IMR-90 (cell line): ENCODE data around the gene CMKLR1. TPM values are rescaled to one million over a fixed set of nuclear protein-coding genes. Genes with fewer than 3 reads are reported as not detected.

Source experiments
- ATAC-seq: fragments of 200-7000 bp; cut with Tn5 transposase; 2 replicates; pipeline ENCODE4 v1.9.1; 2020; ENCODE audit warnings: low read depth, mild to moderate bottlenecking, moderate library complexity
- BruUV-seq: library from RNA; stranded (reverse); fragments of 400-500 nt; replicated peaks from 2 replicates; lab custom pipeline; 2021; lab: Mats Ljungman, UMichigan
- CTCF ChIA-PET: fragments of 300-600 bp; formaldehyde crosslinking; extraction: SDS; loops from one replicate; lab custom pipeline; 2021; ENCODE audit warnings: antibody characterized with exemption; lab: Yijun Ruan, JAX
- POLR2A ChIA-PET: fragments of 300-600 bp; sonication (Branson Sonifier 250); formaldehyde crosslinking; loops from one replicate; lab custom pipeline; 2022; ENCODE audit warnings: antibody characterized with exemption; ENCODE audit not compliant: unreplicated experiment; lab: Charles Lee
- DNase-seq: peaks from one replicate; pipeline ENCODE4 v3.0.0; 2013
- H2AFZ ChIP-seq: replicated peaks from 2 replicates; pipeline ENCODE3; 2013; ENCODE audit warnings: low read length, mild to moderate bottlenecking; ENCODE audit not compliant: poor library complexity
- H2AK5ac ChIP-seq: 2 replicates; pipeline ENCODE4 v1.6.1; 2013; ENCODE audit warnings: low read depth, low read length, inconsistent platforms
- H2AK9ac ChIP-seq: replicated peaks from 2 replicates; pipeline ENCODE3; 2013; ENCODE audit warnings: mild to moderate bottlenecking, low read depth, low read length, moderate library complexity; ENCODE audit not compliant: poor library complexity
- H2BK120ac ChIP-seq: 2 replicates; pipeline ENCODE4 v1.6.1; 2013; ENCODE audit warnings: low read depth, low read length, inconsistent platforms
- H2BK15ac ChIP-seq: 3 replicates; pipeline ENCODE4 v1.6.1; 2013; ENCODE audit warnings: low read depth, low read length, inconsistent platforms
- H2BK20ac ChIP-seq: 2 replicates; pipeline ENCODE4 v1.6.1; 2013; ENCODE audit warnings: low read depth, mild to moderate bottlenecking, inconsistent platforms, low read length, moderate library complexity
- H2BK5ac ChIP-seq: 2 replicates; pipeline ENCODE4 v1.6.1; 2013; ENCODE audit warnings: mild to moderate bottlenecking, low read depth, low read length, inconsistent platforms; ENCODE audit not compliant: poor library complexity, severe bottlenecking
- H3K14ac ChIP-seq: replicated peaks from 2 replicates; pipeline ENCODE4 v1.6.1; 2013; ENCODE audit warnings: low read depth, low read length, inconsistent platforms
- H3K18ac ChIP-seq: 2 replicates; pipeline ENCODE4 v1.6.1; 2013; ENCODE audit warnings: low read depth, low read length, control low read depth
- H3K23ac ChIP-seq: 2 replicates; pipeline ENCODE4 v1.6.1; 2013; ENCODE audit warnings: low read depth, low read length, inconsistent platforms
- H3K27ac ChIP-seq: 2 replicates; pipeline ENCODE4 v1.5.1; 2013; ENCODE audit warnings: mild to moderate bottlenecking, control low read depth, low read length; ENCODE audit not compliant: insufficient read depth
- H3K27me3 ChIP-seq: 2 replicates; pipeline ENCODE4 v1.6.1; 2013; ENCODE audit warnings: low read length; ENCODE audit not compliant: control insufficient read depth, insufficient read depth
- H3K36me3 ChIP-seq: 2 replicates; pipeline ENCODE4 v1.6.1; 2013; ENCODE audit warnings: low read length, mixed read lengths; ENCODE audit not compliant: control insufficient read depth, insufficient read depth
- H3K4ac ChIP-seq: 2 replicates; pipeline ENCODE4 v1.6.1; 2013; ENCODE audit warnings: low read depth, low read length, inconsistent platforms
- H3K4me1 ChIP-seq: 2 replicates; pipeline ENCODE4 v1.6.1; 2013; ENCODE audit warnings: low read length, mixed read lengths; ENCODE audit not compliant: control insufficient read depth, insufficient read depth
- H3K4me2 ChIP-seq: 2 replicates; pipeline ENCODE4 v1.6.1; 2013; ENCODE audit warnings: low read depth, mild to moderate bottlenecking, control low read depth, low read length, moderate library complexity
- H3K4me3 ChIP-seq: 2 replicates; pipeline ENCODE4 v1.5.1; 2013; ENCODE audit warnings: low read depth, mild to moderate bottlenecking, control low read depth, low read length, moderate library complexity; ENCODE audit not compliant: insufficient read depth
- H3K56ac ChIP-seq: 2 replicates; pipeline ENCODE4 v1.6.1; 2013; ENCODE audit warnings: low read length, inconsistent platforms; ENCODE audit not compliant: insufficient read depth; ENCODE audit errors: extremely low read depth
- H3K79me1 ChIP-seq, 2 experiments: 2 replicates each; pipeline ENCODE4 v1.6.1; 2013; ENCODE audit warnings: low read length in 2 of 2, inconsistent platforms in 1 of 2, low read depth in 1 of 2
- H3K9ac ChIP-seq: 2 replicates; pipeline ENCODE4 v1.6.1; 2013; ENCODE audit warnings: low read depth, low read length, control low read depth
- H3K9me1 ChIP-seq: 2 replicates; pipeline ENCODE4 v1.6.1; 2013; ENCODE audit warnings: low read length, inconsistent platforms; ENCODE audit not compliant: insufficient read depth
- H3K9me3 ChIP-seq: 2 replicates; pipeline ENCODE4 v1.6.1; 2013; ENCODE audit warnings: low read length; ENCODE audit not compliant: control insufficient read depth, insufficient read depth
- H4K20me1 ChIP-seq: 2 replicates; pipeline ENCODE4 v1.6.1; 2013; ENCODE audit warnings: low read length, inconsistent platforms; ENCODE audit not compliant: insufficient read depth
- H4K5ac ChIP-seq: 2 replicates; pipeline ENCODE4 v1.6.1; 2013; ENCODE audit warnings: mild to moderate bottlenecking, low read depth, low read length, control low read depth
- H4K8ac ChIP-seq, 2 experiments: 2 replicates each; pipeline ENCODE4 v1.6.1; 2013; ENCODE audit warnings: low read depth in 2 of 2, low read length in 2 of 2, control low read depth in 1 of 2, inconsistent platforms in 1 of 2
- H4K91ac ChIP-seq: 2 replicates; pipeline ENCODE4 v1.6.1; 2013; ENCODE audit warnings: low read depth, low read length, inconsistent platforms; ENCODE audit not compliant: insufficient read depth
- BHLHE40 ChIP-seq: fragments of 150-350 bp; IDR thresholded peaks from 2 replicates; pipeline ENCODE4 v1.6.1; 2016; ENCODE audit warnings: mild to moderate bottlenecking, low read depth, low read length
- CEBPB ChIP-seq: IDR thresholded peaks from 2 replicates; pipeline ENCODE4 v1.6.1; 2012; ENCODE audit warnings: low read depth, low read length, improper control_type of control experiment
- CHD1 ChIP-seq: IDR thresholded peaks from 2 replicates; pipeline ENCODE4 v1.6.1; 2012; ENCODE audit warnings: low read depth, low read length, improper control_type of control experiment
- CTCF ChIP-seq: conservative IDR thresholded peaks from 2 replicates; pipeline ENCODE4 v1.5.1; 2012; ENCODE audit warnings: mild to moderate bottlenecking, low read depth, low read length, improper control_type of control experiment
- ELK1 ChIP-seq: fragments of 150-350 bp; IDR thresholded peaks from 2 replicates; pipeline ENCODE4 v1.6.1; 2016; ENCODE audit warnings: low read depth, mild to moderate bottlenecking, low read length, moderate library complexity, borderline replicate concordance
- FOS ChIP-seq: fragments of 150-350 bp; IDR thresholded peaks from 2 replicates; pipeline ENCODE4 v1.6.1; 2016; ENCODE audit warnings: low read depth, low read length
- MAFK ChIP-seq: IDR thresholded peaks from 2 replicates; pipeline ENCODE4 v1.6.1; 2012; ENCODE audit warnings: low read depth, low read length, improper control_type of control experiment
- MAZ ChIP-seq: IDR thresholded peaks from 2 replicates; pipeline ENCODE4 v1.6.1; 2012; ENCODE audit warnings: low read depth, mild to moderate bottlenecking, low read length, improper control_type of control experiment, moderate library complexity, borderline replicate concordance
- MXI1 ChIP-seq: IDR thresholded peaks from 2 replicates; pipeline ENCODE4 v1.6.1; 2012; ENCODE audit warnings: low read depth, mild to moderate bottlenecking, low read length, moderate library complexity, borderline replicate concordance
- NFE2L2 ChIP-seq: fragments of 150-350 bp; IDR thresholded peaks from 2 replicates; pipeline ENCODE4 v1.6.1; 2016; ENCODE audit warnings: low read depth, mild to moderate bottlenecking, low read length
- POLR2A ChIP-seq: IDR thresholded peaks from 2 replicates; pipeline ENCODE4 v1.6.1; 2012; ENCODE audit warnings: mild to moderate bottlenecking, low read depth, low read length
- RAD21 ChIP-seq: IDR thresholded peaks from 2 replicates; pipeline ENCODE4 v1.6.1; 2012; ENCODE audit warnings: low read length, improper control_type of control experiment
- RCOR1 ChIP-seq: IDR thresholded peaks from 2 replicates; pipeline ENCODE4 v1.6.1; 2012; ENCODE audit warnings: mild to moderate bottlenecking, low read length, improper control_type of control experiment; ENCODE audit not compliant: insufficient replicate concordance
- RFX5 ChIP-seq: IDR thresholded peaks from 2 replicates; pipeline ENCODE4 v1.8.0; 2012; ENCODE audit warnings: low read depth, mild to moderate bottlenecking, low read length, moderate library complexity
- SMC3 ChIP-seq: fragments of 150-350 bp; IDR thresholded peaks from 2 replicates; pipeline ENCODE4 v1.6.1; 2016; ENCODE audit warnings: low read depth, mild to moderate bottlenecking, antibody characterized with exemption, low read length, moderate library complexity
- USF2 ChIP-seq: fragments of 150-350 bp; IDR thresholded peaks from 2 replicates; pipeline ENCODE4 v1.6.1; 2017; ENCODE audit warnings: mild to moderate bottlenecking, antibody characterized with exemption, low read length, low read depth
- WGBS, 2 experiments: methylation state at CpG; one replicate each; pipeline versions ENCODE4 v1.1.5 to v1.1.7; 2013; ENCODE audit warnings: missing lambda C conversion rate in 2 of 2; ENCODE audit not compliant: insufficient read length in 1 of 2; ENCODE audit errors: extremely low coverage in 2 of 2; 5-methylcytosine and 5-hydroxymethylcytosine counted together
- dilution Hi-C: fragments of 300-500 bp; cut with HindIII; formaldehyde crosslinking; loops from one replicate; pipeline ENCODE4 v1.14.3; 2018; ENCODE audit warnings: low sequenced_read_pairs; ENCODE audit not compliant: unreplicated experiment
- in situ Hi-C: fragments of 300-500 bp; cut with MboI; formaldehyde crosslinking; loops from 3 replicates; pipeline ENCODE4 v1.14.3; 2019; ENCODE audit warnings: low sequenced_read_pairs, inconsistent platforms, mixed read lengths
- intact Hi-C: fragments of 100-400 bp; cut with micrococcal nuclease; formaldehyde crosslinking; loops from 2 replicates; pipeline ENCODE4 v1.10.0; 2022
- polyA plus RNA-seq, 3 experiments: library from polyadenylated mRNA; depleted of rRNA; stranded (reverse); fragments of >200 nt; gene quantifications; 2 replicates each; pipeline ENCODE4 v1.2.3, GENCODE V29; 2012; ENCODE audit warnings: low replicate concordance in 1 of 3
- total RNA-seq: library from RNA; depleted of rRNA; stranded (reverse); fragments of >200 nt; gene quantifications from 2 replicates; pipeline ENCODE4 v1.2.3, GENCODE V29; 2012

CMKLR1 gene
- total and polyA plus RNA-seq, 2 of the 4 experiments (the other 2 are of a cell fraction), result not detected

GRCh38 chr12:108315486-108316105 is 23.5 kb downstream of the CMKLR1 start:
- H2AK9ac ChIP-seq, result no peak overlapping the region
- no peaks in the 10 kb centered on the region for H3K79me1 ChIP-seq
- H3K56ac ChIP-seq, result no peak overlapping the region
- POLR2A ChIA-PET, result no interaction called here
- no peaks in the 10 kb centered on the region for H4K20me1 ChIP-seq
- intact Hi-C loops (no loop called here), dilution Hi-C loops (no loop called here), in situ Hi-C loops (no loop called here)
- CTCF ChIA-PET, result no interaction called here
- TF ChIP-seq MXI1 (no peak), RCOR1 (no peak), CEBPB (no peak), ELK1 (no peak), BHLHE40 (no peak), SMC3 (no peak), NFE2L2 (no peak), RFX5 (no peak), POLR2A (no peak), MAFK (no peak), RAD21 (no peak), FOS (no peak), USF2 (no peak), CTCF (no peak), CHD1 (no peak), MAZ (no peak)
- H2BK5ac ChIP-seq, result no peak overlapping the region
- H3K23ac ChIP-seq, result no peak overlapping the region
- no TSS peak for BruUV-seq
- H3K9ac ChIP-seq, result no peak overlapping the region
- H3K4me1 ChIP-seq, result no peaks in the 10 kb centered on the region
- H3K18ac ChIP-seq, result no peak overlapping the region
- H3K4ac ChIP-seq, result no peak overlapping the region
- no peak overlapping the region for H2AK5ac ChIP-seq
- H2BK20ac ChIP-seq, result no peak overlapping the region
- no peak overlapping the region for H4K5ac ChIP-seq
- H3K14ac ChIP-seq, result no peak overlapping the region
- H4K91ac ChIP-seq, result no peak overlapping the region
- H2BK15ac ChIP-seq, result no peak overlapping the region
- no peak overlapping the region for H3K4me3 ChIP-seq
- H2BK120ac ChIP-seq, result no peak overlapping the region
- WGBS, 2 experiments, result 10% methylated on average over 2 of the region's 4 CpGs; no CpG with 5 or more reads in 1 of the 2 experiments
- no peak overlapping the region for H2AFZ ChIP-seq
- no peak for ATAC-seq
- no peak for DNase-seq
- no peaks in the 10 kb centered on the region for H3K9me1 ChIP-seq
- no peak overlapping the region for H3K27ac ChIP-seq
- H3K36me3 ChIP-seq, result no peaks in the 10 kb centered on the region
- no peaks in the 10 kb centered on the region for H3K27me3 ChIP-seq
- H3K4me2 ChIP-seq, result no peak overlapping the region
- H4K8ac ChIP-seq, result no peak overlapping the region
- no peaks in the 10 kb centered on the region for H3K9me3 ChIP-seq
